Activated CD4-positive, alpha-beta memory T cell treated with anti-CD3 and anti-CD28 coated beads for 36 hours (primary cell): Measurements from ENCODE around the gene SMAD1. TPM values are rescaled to one million over a fixed set of nuclear protein-coding genes. Genes with fewer than 3 reads are reported as not detected.
"Not testable (repeated sequence)": the region's sequence is repeated elsewhere in the genome, so short reads cannot be mapped to it uniquely, and the experiment has no call there.

ENCODE experiments used
- CTCF ChIA-PET: fragments of 350-600 bp; sonication (Branson Sonifier 250); formaldehyde crosslinking; loops from one replicate; lab custom pipeline; 2021; ENCODE audit warnings: antibody characterized with exemption, inconsistent platforms; lab: Charles Lee
- POLR2A ChIA-PET: fragments of 350-600 bp; sonication (Branson Sonifier 250); formaldehyde crosslinking; loops from one replicate; lab custom pipeline; 2021; ENCODE audit warnings: antibody characterized with exemption; lab: Charles Lee
- DNase-seq: peaks from one replicate; pipeline ENCODE4 v3.0.0-alpha.2; 2020
- H3K27ac Mint-ChIP-seq: one replicate; pipeline ENCODE4 v1.8.0; 2021; ENCODE audit warnings: mixed read lengths
- H3K27me3 Mint-ChIP-seq: one replicate; pipeline ENCODE4 v1.8.0; 2021; ENCODE audit warnings: mixed read lengths
- H3K36me3 Mint-ChIP-seq: one replicate; pipeline ENCODE4 v1.8.0; 2021; ENCODE audit warnings: mixed read lengths
- H3K4me1 Mint-ChIP-seq: one replicate; pipeline ENCODE4 v1.8.0; 2021; ENCODE audit warnings: low read depth, mixed read lengths
- H3K4me3 Mint-ChIP-seq: one replicate; pipeline ENCODE4 v1.8.0; 2021; ENCODE audit warnings: mild to moderate bottlenecking, mixed read lengths
- H3K9me3 Mint-ChIP-seq: one replicate; pipeline ENCODE4 v1.8.0; 2021; ENCODE audit warnings: mixed read lengths
- intact Hi-C: fragments of 100-400 bp; cut with micrococcal nuclease; formaldehyde crosslinking; loops from one replicate; pipeline ENCODE4 v1.15.1; 2023
- total RNA-seq, 2 experiments: library from RNA; stranded (reverse); gene quantifications; one replicate each; pipeline ENCODE4 v1.2.3, GENCODE V29; 2021

The SMAD1 gene
- total RNA-seq, 2 experiments from 2014 or later = 2.8 to 2.9 TPM

DNA sequence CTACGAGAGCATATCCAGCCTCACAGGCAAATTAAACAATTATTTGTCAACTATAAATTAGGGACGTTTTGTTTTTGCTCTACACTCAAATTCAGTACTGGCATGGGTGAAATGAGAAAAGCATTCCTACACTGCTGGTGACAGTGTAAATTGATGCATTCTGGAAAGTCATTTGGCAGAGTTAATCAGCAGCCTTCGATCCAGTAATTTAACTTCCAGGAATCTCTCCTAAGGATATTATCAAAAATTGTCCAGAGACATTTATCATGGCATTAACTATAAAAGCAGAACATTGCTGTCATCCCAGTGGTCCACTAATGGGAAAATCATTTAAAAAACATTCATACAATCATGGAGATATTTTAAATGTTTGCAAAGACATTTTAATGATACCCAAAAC lies 70.0 kb downstream of the SMAD1 start:
- Mint-ChIP-seq H3K27ac (no peak overlapping the region), H3K9me3 (no peaks in the 10 kb centered on the region), H3K4me1 (peaks cover 5% of the 10 kb centered on the region), H3K36me3 (no peaks in the 10 kb centered on the region), H3K27me3 (no peaks in the 10 kb centered on the region), H3K4me3 (no peak overlapping the region)
- ChIA-PET CTCF (no interaction called here), POLR2A (no interaction called here)
- no peak for DNase-seq
- intact Hi-C loops = no loop called here

DNA sequence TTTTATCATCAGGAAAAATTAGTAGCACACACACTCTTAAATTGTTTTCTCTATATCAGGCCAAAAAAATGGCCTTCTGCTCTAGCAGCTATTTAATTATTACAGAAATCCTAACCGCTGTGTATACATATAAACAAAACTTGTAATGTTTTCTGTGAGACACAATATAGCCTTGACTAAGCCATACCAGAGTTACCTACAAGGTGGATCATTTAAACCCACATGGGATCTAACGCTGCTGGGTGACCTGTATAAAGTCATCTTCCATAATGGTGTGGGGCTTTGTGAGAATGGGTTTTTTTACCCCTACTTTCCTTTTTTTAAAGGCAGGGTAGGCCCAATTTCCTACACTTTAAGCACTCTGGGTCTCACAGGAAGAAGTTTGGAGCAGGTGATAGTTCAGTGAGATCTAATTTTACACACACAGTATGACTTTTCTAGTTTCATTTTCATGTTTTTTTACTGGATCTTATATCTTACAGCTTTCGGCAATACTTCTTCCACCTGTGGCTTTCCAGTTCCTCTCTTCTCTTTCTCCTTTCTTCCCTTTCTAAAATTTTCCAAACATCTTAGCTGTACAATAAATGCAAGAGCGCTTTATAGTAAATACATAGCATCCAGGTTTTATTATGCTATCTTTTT lies 70.6 kb downstream of the SMAD1 start:
- H3K4me1 Mint-ChIP-seq = peaks cover 5% of the 10 kb centered on the region
- H3K27me3 Mint-ChIP-seq = peaks cover 2% of the 10 kb centered on the region
- H3K4me3 Mint-ChIP-seq = no peak overlapping the region
- no peaks in the 10 kb centered on the region for H3K9me3 Mint-ChIP-seq
- H3K27ac Mint-ChIP-seq = no peak overlapping the region
- H3K36me3 Mint-ChIP-seq = no peaks in the 10 kb centered on the region
- POLR2A ChIA-PET = no interaction called here
- DNase-seq = no peak
- CTCF ChIA-PET = interaction anchor here (0.6 kb wide), 1 partner anchor 85 kb away, joined by 5 read pairs; no protein-coding TSS in a partner anchor
- intact Hi-C loops = no loop called here

DNA sequence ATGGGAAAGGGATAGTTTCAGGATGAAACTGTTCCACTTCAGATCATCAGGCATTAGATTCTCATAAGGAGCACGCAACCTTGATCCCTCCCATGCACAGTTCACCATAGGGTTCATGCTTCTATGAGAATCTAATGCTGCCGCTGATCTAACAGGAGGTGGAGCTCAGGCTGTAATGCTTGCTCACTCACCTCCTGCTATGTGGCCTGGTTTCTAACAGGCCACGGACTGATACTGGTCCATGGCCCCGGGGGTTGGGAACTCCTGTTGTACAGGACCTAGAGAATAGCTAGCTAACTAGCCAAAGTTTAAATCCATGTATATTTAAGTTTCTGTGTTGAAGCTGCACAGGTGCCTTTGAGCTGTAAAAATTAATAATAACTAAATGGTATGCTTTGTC lies 71.7 kb downstream of the SMAD1 start:
- intact Hi-C loops = no loop called here
- peaks cover 5% of the 10 kb centered on the region for H3K4me1 Mint-ChIP-seq
- H3K27ac Mint-ChIP-seq = no peak overlapping the region
- H3K9me3 Mint-ChIP-seq = no peaks in the 10 kb centered on the region
- H3K36me3 Mint-ChIP-seq = no peaks in the 10 kb centered on the region
- CTCF ChIA-PET = interaction anchor here (1.9 kb wide), 1 partner anchor 319 kb away, joined by 11 read pairs; no protein-coding TSS in a partner anchor
- peaks cover 2% of the 10 kb centered on the region for H3K27me3 Mint-ChIP-seq
- no peak overlapping the region for H3K4me3 Mint-ChIP-seq
- no peak for DNase-seq
- POLR2A ChIA-PET = no interaction called here

DNA sequence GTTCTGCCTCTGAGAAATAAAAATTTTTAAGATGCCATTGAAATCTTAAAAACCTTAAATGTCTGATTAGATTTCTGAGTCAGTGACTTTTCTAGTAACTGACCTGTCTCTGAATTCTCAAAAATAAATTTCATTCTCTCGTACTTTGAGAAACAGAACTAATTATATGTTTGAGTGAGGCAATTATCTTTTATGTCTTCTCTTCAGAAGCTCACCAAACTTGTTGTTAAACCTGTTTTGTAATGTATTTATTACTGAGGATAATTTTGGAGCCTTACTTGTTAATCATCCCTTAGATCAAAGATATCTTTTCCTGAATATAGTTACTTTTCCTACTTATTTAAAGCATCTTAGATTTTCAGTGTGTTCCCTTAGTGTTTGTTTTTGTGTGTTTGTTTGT lies 73.0 kb downstream of the SMAD1 start:
- no peak overlapping the region for H3K27ac Mint-ChIP-seq
- no peak for DNase-seq
- intact Hi-C loops = loop anchor here (5.0 kb wide), 2 partner anchors 58 to 72 kb away; partner anchors contain the start of gene SMAD1
- peaks cover 2% of the 10 kb centered on the region for H3K27me3 Mint-ChIP-seq
- ChIA-PET CTCF (interaction anchor here (1.9 kb wide), 1 partner anchor 321 kb away, joined by 11 read pairs; no protein-coding TSS in a partner anchor), POLR2A (no interaction called here)
- H3K4me1 Mint-ChIP-seq = peaks cover 5% of the 10 kb centered on the region
- H3K36me3 Mint-ChIP-seq = no peaks in the 10 kb centered on the region
- no peak overlapping the region for H3K4me3 Mint-ChIP-seq
- no peaks in the 10 kb centered on the region for H3K9me3 Mint-ChIP-seq

DNA sequence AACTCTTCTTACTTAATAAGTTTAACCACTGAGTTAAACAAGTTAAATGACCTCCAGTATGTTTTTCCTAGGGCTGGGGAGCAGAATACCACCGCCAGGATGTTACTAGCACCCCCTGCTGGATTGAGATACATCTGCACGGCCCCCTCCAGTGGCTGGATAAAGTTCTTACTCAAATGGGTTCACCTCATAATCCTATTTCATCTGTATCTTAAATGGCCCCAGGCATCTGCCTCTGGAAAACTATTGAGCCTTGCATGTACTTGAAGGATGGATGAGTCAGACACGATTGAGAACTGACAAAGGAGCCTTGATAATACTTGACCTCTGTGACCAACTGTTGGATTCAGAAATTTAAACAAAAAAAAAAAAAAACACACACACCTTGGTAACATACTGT lies 76.1 kb downstream of the SMAD1 start:
- Mint-ChIP-seq H3K36me3 (no peaks in the 10 kb centered on the region), H3K27me3 (peaks cover 8% of the 10 kb centered on the region)

DNA sequence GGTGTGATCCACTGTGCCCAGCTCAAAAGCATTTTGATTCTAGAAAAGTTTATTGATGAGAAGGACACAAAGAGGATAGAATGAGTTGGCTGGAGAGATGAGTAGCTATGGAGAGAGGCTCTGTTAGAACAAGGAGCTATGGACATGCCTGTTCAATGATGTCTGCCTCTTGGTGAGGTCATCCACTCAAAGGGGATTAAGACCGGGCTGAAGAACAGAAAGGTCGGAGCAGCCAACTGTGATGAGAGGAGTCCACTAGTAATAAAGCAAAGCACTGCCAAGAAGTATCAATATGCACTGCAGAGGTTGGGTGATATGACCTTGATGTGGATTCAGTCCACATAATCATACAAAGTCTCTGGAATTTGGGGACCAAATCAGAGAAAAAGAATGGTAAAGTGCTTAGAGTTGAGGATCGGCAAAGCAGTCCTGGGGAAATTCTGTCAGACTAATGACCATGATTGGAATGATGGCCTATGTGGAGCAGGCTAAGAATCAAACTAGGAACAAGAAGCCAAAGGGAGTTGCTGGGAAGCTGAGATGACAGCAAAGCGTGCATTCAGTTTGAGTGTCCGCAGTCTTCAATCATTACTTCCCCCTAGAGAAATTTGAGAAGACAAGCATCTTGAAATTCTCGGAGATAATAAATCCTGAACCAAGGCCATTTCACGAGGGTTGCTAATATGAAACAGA lies 81.8 kb downstream of the SMAD1 start:
- no peak for DNase-seq
- intact Hi-C loops = no loop called here
- Mint-ChIP-seq H3K4me3 (no peak overlapping the region), H3K9me3 (no peaks in the 10 kb centered on the region), H3K36me3 (no peaks in the 10 kb centered on the region), H3K27ac (no peak overlapping the region), H3K4me1 (no peaks in the 10 kb centered on the region), H3K27me3 (peaks cover 32% of the 10 kb centered on the region)
- CTCF ChIA-PET = interaction anchor here (1.4 kb wide), 1 partner anchor 330 kb away, joined by 5 read pairs; no protein-coding TSS in a partner anchor
- POLR2A ChIA-PET = no interaction called here

More for the DNA sequence above, 76.1 kb downstream of the SMAD1 start:
- intact Hi-C loops = loop anchor here (1.0 to 5.0 kb wide), 4 partner anchors 55 to 1383 kb away; partner anchors contain the start of gene SMAD1
- Mint-ChIP-seq H3K4me3 (no peak overlapping the region), H3K4me1 (peaks cover under 1% of the 10 kb centered on the region), H3K27ac (no peak overlapping the region), H3K9me3 (no peaks in the 10 kb centered on the region)
- ChIA-PET CTCF (interaction anchor here (0.6 to 1.8 kb wide), 27 partner anchors 8 to 1539 kb away, joined by 3 to 52 read pairs (median 4); no protein-coding TSS in a partner anchor), POLR2A (no interaction called here)
- DNase-seq = peak; percentile 70

DNA sequence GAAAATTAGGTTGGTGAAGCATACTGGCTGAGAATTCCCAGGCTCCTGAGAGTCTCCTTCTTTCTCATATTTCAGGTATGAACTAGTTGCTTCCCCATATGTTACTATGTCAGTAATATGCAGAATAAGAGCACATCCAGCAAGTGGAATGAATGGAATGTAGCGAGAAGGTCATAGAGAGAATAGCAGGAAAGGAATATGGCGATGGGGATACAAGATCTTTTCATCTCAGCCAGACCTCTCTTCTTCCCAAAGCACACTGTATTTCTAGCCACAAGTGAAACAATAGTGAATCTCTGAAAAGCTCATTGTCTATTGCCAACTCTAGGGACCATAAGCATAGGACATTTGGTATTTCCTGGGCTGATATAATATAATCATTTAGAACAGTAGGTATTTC lies 82.9 kb downstream of the SMAD1 start:
- H3K36me3 Mint-ChIP-seq = no peaks in the 10 kb centered on the region
- H3K9me3 Mint-ChIP-seq = no peaks in the 10 kb centered on the region
- H3K4me1 Mint-ChIP-seq = no peaks in the 10 kb centered on the region
- peaks cover 40% of the 10 kb centered on the region for H3K27me3 Mint-ChIP-seq
- ChIA-PET POLR2A (no interaction called here), CTCF (interaction anchor here (0.7 kb wide), 1 partner anchor 329 kb away, joined by 3 read pairs; no protein-coding TSS in a partner anchor)
- no peak for DNase-seq
- intact Hi-C loops = no loop called here
- H3K4me3 Mint-ChIP-seq = no peak overlapping the region
- no peak overlapping the region for H3K27ac Mint-ChIP-seq

DNA sequence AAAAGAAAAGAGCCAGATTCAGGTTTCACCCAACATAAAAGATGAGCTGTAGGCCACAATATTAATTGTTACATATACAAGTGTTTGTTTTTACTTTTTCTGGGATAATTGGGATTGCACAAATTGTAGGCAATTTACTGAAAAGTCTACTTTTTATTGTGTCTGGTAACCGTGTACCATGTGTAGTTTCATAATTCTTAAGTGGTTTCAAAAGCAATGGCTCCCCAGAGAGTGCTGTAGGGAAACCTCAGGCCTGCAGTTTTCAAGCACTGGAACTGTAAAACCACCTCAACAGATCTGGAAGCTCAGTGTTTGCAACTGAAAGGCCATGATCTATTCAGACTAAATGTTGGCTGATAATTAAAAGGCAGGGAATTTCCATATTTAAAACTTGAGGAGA lies 83.7 kb downstream of the SMAD1 start:
- H3K27me3 Mint-ChIP-seq = peaks cover 40% of the 10 kb centered on the region
- no peak overlapping the region for H3K27ac Mint-ChIP-seq
- no peaks in the 10 kb centered on the region for H3K4me1 Mint-ChIP-seq

DNA sequence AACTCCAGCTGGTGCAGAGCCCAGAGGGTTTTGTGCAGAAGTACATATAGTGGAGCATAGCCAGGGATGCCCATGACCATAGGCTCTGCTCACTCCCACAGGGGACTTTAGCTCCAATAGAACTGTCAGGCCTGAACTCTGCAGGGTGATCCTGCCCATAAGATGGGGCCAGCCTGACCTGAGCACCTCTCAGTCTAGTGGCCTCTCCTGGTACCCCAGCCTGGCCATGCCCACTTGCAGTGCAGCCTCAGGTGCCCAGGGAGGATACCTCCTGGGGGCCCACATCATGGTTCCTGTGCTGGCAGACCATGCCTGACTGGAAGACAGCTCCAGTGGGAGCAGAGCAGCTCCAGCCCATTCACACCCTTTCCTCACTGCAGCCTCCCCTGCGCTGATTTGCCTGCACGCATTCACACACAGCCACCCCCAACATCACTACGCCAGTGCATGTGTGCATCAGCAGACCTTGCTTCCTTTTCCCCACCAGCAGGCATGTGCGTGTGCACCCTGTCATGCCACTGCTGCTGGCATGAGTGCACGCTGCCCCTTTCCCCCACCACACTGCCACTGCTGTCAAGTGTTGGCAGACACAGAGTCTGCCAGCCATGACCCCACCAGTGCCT lies 84.5 kb downstream of the SMAD1 start:
- no peak for DNase-seq
- Mint-ChIP-seq H3K36me3 (no peaks in the 10 kb centered on the region), H3K4me3 (no peak overlapping the region), H3K27ac (no peak overlapping the region), H3K27me3 (peaks cover 41% of the 10 kb centered on the region), H3K4me1 (no peaks in the 10 kb centered on the region), H3K9me3 (no peaks in the 10 kb centered on the region)
- ChIA-PET POLR2A (no interaction called here), CTCF (interaction anchor here (1.3 kb wide), 1 partner anchor 9 kb away, joined by 3 read pairs; no protein-coding TSS in a partner anchor)
- intact Hi-C loops = no loop called here

More for the DNA sequence above, 83.7 kb downstream of the SMAD1 start:
- Mint-ChIP-seq H3K4me3 (no peak overlapping the region), H3K36me3 (no peaks in the 10 kb centered on the region), H3K9me3 (no peaks in the 10 kb centered on the region)
- ChIA-PET POLR2A (no interaction called here), CTCF (interaction anchor here (1.3 kb wide), 1 partner anchor 8 kb away, joined by 3 read pairs; no protein-coding TSS in a partner anchor)
- intact Hi-C loops = no loop called here
- DNase-seq = no peak

DNA sequence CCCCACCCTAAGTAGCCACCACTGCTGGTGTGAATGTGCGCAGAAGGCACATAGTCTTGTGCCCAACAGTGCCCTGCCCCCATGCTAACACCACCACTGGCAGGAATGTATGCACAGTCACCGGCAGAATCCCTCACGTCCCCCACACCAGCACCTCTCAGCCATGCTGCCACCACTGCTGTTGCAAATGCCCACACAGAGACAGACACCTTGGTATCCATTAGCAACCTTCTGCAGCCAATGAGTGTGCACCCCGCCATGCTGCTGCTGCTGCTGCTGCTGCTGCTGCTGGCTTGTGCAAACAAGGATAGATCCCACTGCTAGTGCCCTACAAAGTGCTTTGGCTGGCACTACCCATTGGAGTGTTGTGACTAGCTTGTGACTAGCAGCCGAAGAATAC lies 85.1 kb downstream of the SMAD1 start:
- no peak overlapping the region for H3K27ac Mint-ChIP-seq
- H3K4me3 Mint-ChIP-seq = no peak overlapping the region
- POLR2A ChIA-PET = no interaction called here
- DNase-seq = no peak
- H3K9me3 Mint-ChIP-seq = no peaks in the 10 kb centered on the region
- H3K4me1 Mint-ChIP-seq = no peaks in the 10 kb centered on the region
- intact Hi-C loops = no loop called here
- peaks cover 42% of the 10 kb centered on the region for H3K27me3 Mint-ChIP-seq
- CTCF ChIA-PET = interaction anchor here (0.6 to 1.3 kb wide), 2 partner anchors 10 to 514 kb away, joined by 3 to 4 read pairs; no protein-coding TSS in a partner anchor
- no peaks in the 10 kb centered on the region for H3K36me3 Mint-ChIP-seq

DNA sequence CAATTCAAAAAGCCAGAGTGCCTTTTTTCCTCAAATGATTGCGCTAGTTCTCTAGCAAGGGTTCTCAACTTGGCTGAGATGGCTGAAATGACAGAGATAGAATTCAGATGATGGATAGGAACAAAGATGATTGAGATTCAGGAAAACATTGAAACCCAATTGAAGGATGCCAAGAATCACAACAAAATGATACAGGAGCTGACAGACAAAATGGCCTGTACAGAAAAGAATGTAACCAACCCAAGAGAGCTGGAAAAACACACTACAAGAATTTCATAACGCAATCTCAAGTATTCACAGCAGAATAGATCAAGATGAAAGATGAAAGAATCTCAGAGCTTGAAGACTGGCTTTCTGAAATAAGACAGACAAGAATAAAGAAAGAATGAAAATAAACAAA lies 85.9 kb downstream of the SMAD1 start:
- Mint-ChIP-seq H3K27ac (no peak overlapping the region), H3K36me3 (no peaks in the 10 kb centered on the region), H3K27me3 (peaks cover 43% of the 10 kb centered on the region)

DNA sequence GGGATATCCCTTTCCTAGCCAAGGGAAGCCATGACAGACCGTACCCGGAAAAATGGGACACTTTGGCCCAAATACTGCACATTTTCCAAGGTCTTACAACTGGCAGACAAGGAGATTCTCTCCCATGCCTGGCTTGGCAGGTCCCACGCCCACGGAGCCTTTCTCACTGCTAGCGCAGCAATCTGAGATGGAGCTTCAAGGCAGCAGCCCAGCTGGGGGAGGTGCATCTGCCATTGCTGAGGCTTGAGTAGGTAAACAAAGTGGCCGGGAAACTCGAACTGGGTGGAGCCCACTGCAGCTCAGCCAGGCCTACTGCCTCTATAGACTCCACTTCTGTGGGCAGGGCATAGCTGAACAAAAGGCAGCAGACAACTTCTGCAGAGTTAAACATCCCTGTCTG lies 92.9 kb downstream of the SMAD1 start:
- Mint-ChIP-seq H3K9me3 (peaks cover 14% of the 10 kb centered on the region), H3K27me3 (peaks cover 13% of the 10 kb centered on the region)
- DNase-seq, H3K4me3 Mint-ChIP-seq, H3K27ac Mint-ChIP-seq, H3K36me3 Mint-ChIP-seq, POLR2A ChIA-PET, CTCF ChIA-PET, intact Hi-C loops, H3K4me1 Mint-ChIP-seq: not testable (repeated sequence)

More for the DNA sequence above, 85.9 kb downstream of the SMAD1 start:
- intact Hi-C loops = no loop called here
- CTCF ChIA-PET = no interaction called here
- POLR2A ChIA-PET = no interaction called here
- H3K9me3 Mint-ChIP-seq = peaks cover 6% of the 10 kb centered on the region
- no peaks in the 10 kb centered on the region for H3K4me1 Mint-ChIP-seq
- DNase-seq = no peak
- no peak overlapping the region for H3K4me3 Mint-ChIP-seq
